Heart right ventricle (tissue), 16 donors: ENCODE results near the gene BRMS1L. TPM values are rescaled to one million over a fixed set of nuclear protein-coding genes. Genes with fewer than 3 reads are reported as not detected.

Source experiments
- ATAC-seq, 8 donors: fragments of 200-7000 bp; cut with Tn5 transposase; one replicate each; pipeline ENCODE4 v1.9.1; 2020; ENCODE audit warnings: mild to moderate bottlenecking in 8 of 8, moderate library complexity in 8 of 8, moderate number of reproducible peaks in 1 of 8
- DNase-seq, 2 donors: peaks; one replicate each; pipeline ENCODE4 v3.0.0-alpha.2; 2020
- H3K27ac ChIP-seq, 10 donors: fragments of 200-600 bp; sonication (generic) in 2 of 10; one replicate each; pipeline versions ENCODE4 v1.5.0 to v1.8.0; 2020 to 2022; ENCODE audit warnings: mild to moderate bottlenecking in 3 of 10
- H3K27me3 ChIP-seq, 7 donors: fragments of 200-600 bp; one replicate each; pipeline ENCODE4 v1.8.0; 2021 to 2022; ENCODE audit warnings: mild to moderate bottlenecking in 2 of 7
- H3K36me3 ChIP-seq, 9 donors: fragments of 200-600 bp; sonication (generic) in 1 of 9; one replicate each; pipeline versions ENCODE4 v1.5.0 to v1.8.0; 2020 to 2022; ENCODE audit warnings: mild to moderate bottlenecking in 2 of 9
- H3K4me1 ChIP-seq, 9 donors: fragments of 200-600 bp; sonication (generic) in 1 of 9; one replicate each; pipeline versions ENCODE4 v1.5.0 to v1.8.0; 2020 to 2022; ENCODE audit warnings: mild to moderate bottlenecking in 4 of 9
- H3K4me3 ChIP-seq, 10 donors: fragments of 200-600 bp; sonication (generic) in 2 of 10; one replicate each; pipeline versions ENCODE4 v1.5.0 to v1.8.0; 2020 to 2022; ENCODE audit warnings: mild to moderate bottlenecking in 7 of 10, moderate library complexity in 2 of 10
- H3K9me3 ChIP-seq, 11 donors: fragments of 200-600 bp in 10 of 11; sonication (generic) in 2 of 11; one replicate each; pipeline versions ENCODE4 v1.5.0 to v1.8.0; 2013 to 2022; ENCODE audit warnings: mild to moderate bottlenecking in 2 of 11, control low read depth in 1 of 11, moderate library complexity in 1 of 11
- CTCF ChIP-seq, 9 donors: fragments of 200-600 bp; sonication (generic) in 2 of 9; IDR thresholded peaks; one replicate each; pipeline versions ENCODE4 v1.5.0 to v1.8.0; 2021 to 2022; ENCODE audit warnings: antibody characterized with exemption in 9 of 9, mild to moderate bottlenecking in 5 of 9, moderate library complexity in 1 of 9
- WGBS, 2 donors: extraction: QIAGEN DNeasy Blood & Tissue Kit; methylation state at CpG; one replicate each; pipeline ENCODE4 v1.1.7; 2013; ENCODE audit warnings: inconsistent platforms in 1 of 2; 5-methylcytosine and 5-hydroxymethylcytosine counted together
- intact Hi-C, 10 donors: fragments of 100-400 bp; cut with DNase I; formaldehyde crosslinking; loops; one replicate each; pipeline versions ENCODE4 v1.11.1 to v1.14.2; 2022
- polyA plus RNA-seq, 2 donors: library from polyadenylated mRNA; stranded (reverse); fragments of 200-250 nt; gene quantifications; one replicate each; pipeline ENCODE4 v1.2.3, GENCODE V29; 2013
- total RNA-seq, 10 donors: library from RNA; stranded (reverse); fragmentation: NEBNext Ultra II Directional in 3 of 10; extraction: Animal tissue kit (Norgen Biotek cat#: 25700) in 3 of 10; gene quantifications; one replicate each; pipeline versions ENCODE4 v1.2.1 to v1.2.4, GENCODE V29; 2021 to 2023
- donor health status: Arrhythmogenic right ventricular cardiomyopathy.
- donor health status: ischemic (EF 13 %, LVEDD 7.1; RV severe dilation, severe dysfunction).
- donor health status: healthy with polysubstance abuse.
- donor health status: DM: no; HTN: yes; CAD: no.
- donor health status: DM: no; HTN: no; CAD: no.
- donor health status: ischemic (EF 25% LVEDD 6.9; RV normal size, moderate dysfunction).
- donor health status: ischemic (EF 25% LVEDD 5.7; RV mildly dilated, moderate dysfunction).
- donor health status: healthy.
- donor health status: DM: yes; HTN: yes; CAD: no.
- donor health status: Ischemic cardiomyopathy.
- donor health status: ischemic (EF 35%, LVEDD 5.7; RV mildly dilated, moderate dysfunction).
- donor health status: nonischemic (EF 11% LVEDD 7.7; RV severe dilation, severe dysfunction).
- donor health status: DM: yes; HTN: yes; CAD: no.
- donor health status: PGD.
- donor health status: ischemic (EF 29% LVEDD 5.4; RV normal size, mild dysfunction).
- donor health status: nonischemic (EF 23%, LVEDD 6.1; RV moderate dilation, normal function).

The BRMS1L gene
- total and polyA plus RNA-seq, 12 donors = 2.9 to 14.0 (median 11.3) TPM

- TF ChIP-seq CTCF (IDR thresholded peaks at IDR 0.05) = no peak
- ATAC-seq = peak in 3 of 8 donors; percentile 39 to 66 (median 42)
- DNase-seq = no peak
- H3K27ac ChIP-seq = peak overlapping the region in 4 of 10 donors; percentile 27 to 37 (median 32)
- H3K9me3 ChIP-seq = no peaks in the 10 kb centered on the region
- H3K36me3 ChIP-seq = peaks cover 0 to 57% (median 32%) of the 10 kb centered on the region in 9 donors
- H3K4me1 ChIP-seq = peaks cover 0 to 15% (median 5%) of the 10 kb centered on the region in 9 donors
- WGBS, 2 donors = 37 to 43% methylated on average over 3 of the region's 3 CpGs
- no peaks in the 10 kb centered on the region for H3K27me3 ChIP-seq
- no peak overlapping the region for H3K4me3 ChIP-seq
- intact Hi-C loops = no loop called here
These were observed 35.2 kb downstream of the BRMS1L start for GRCh38 chr14:35861204-35861868.

GRCh38 chr14:35865611-35866324, 39.6 kb downstream of the BRMS1L start:
- Histone ChIP-seq H3K4me3 (no peak overlapping the region), H3K27me3 (no peaks in the 10 kb centered on the region), H3K36me3 (peaks cover 0 to 57% (median 26%) of the 10 kb centered on the region in 9 donors), H3K9me3 (no peaks in the 10 kb centered on the region), H3K27ac (no peak overlapping the region), H3K4me1 (peaks cover 0 to 22% (median 7%) of the 10 kb centered on the region in 9 donors)
- no peak for TF ChIP-seq CTCF (IDR thresholded peaks at IDR 0.05)
- intact Hi-C loops = no loop called here
- ATAC-seq (no peak), DNase-seq (no peak)
- WGBS, 2 donors = 96% methylated on average over 6 of the region's 6 CpGs

- Histone ChIP-seq H3K4me3 (no peak overlapping the region), H3K36me3 (peaks cover 0 to 54% (median 26%) of the 10 kb centered on the region in 9 donors), H3K27ac (peak overlapping the region in 2 of 10 donors; percentile 4 to 15), H3K27me3 (no peaks in the 10 kb centered on the region), H3K4me1 (peaks cover 0 to 18% (median 7%) of the 10 kb centered on the region in 9 donors), H3K9me3 (no peaks in the 10 kb centered on the region)
- no peak for TF ChIP-seq CTCF (IDR thresholded peaks at IDR 0.05)
- intact Hi-C loops = no loop called here
- DNase-seq (no peak), ATAC-seq (no peak)
- WGBS, 2 donors = 69 to 72% methylated on average over 2 of the region's 2 CpGs
These were observed 40.6 kb downstream of the BRMS1L start for GRCh38 chr14:35866595-35867279.

GRCh38 chr14:35867280-35867629, 41.1 kb downstream of the BRMS1L start:
- Histone ChIP-seq H3K27ac (peak overlapping the region in 3 of 10 donors; percentile 4 to 15 (median 11)), H3K4me3 (no peak overlapping the region), H3K9me3 (no peaks in the 10 kb centered on the region), H3K27me3 (no peaks in the 10 kb centered on the region), H3K4me1 (peaks cover 0 to 18% (median 7%) of the 10 kb centered on the region in 9 donors), H3K36me3 (peaks cover 0 to 56% (median 26%) of the 10 kb centered on the region in 9 donors)
- intact Hi-C loops = no loop called here
- ATAC-seq (peak in 1 of 8 donors; percentile 51), DNase-seq (no peak)
- TF ChIP-seq CTCF (IDR thresholded peaks at IDR 0.05) = no peak
- 42 to 43% methylated on average over 2 of the region's 2 CpGs for WGBS, 2 donors
